DOHH2 (cell line): ENCODE data around the gene PLEKHS1.

Source experiments
- H3F3A ChIP-seq: fragments of 200-600 bp; sonication (generic), shearing (Covaris generic); 2 replicates; pipeline ENCODE4 v1.6.0; 2016; ENCODE audit warnings: antibody characterized with exemption, mild to moderate bottlenecking; ENCODE audit not compliant: control insufficient read depth, insufficient read depth
- H3K27ac ChIP-seq: fragments of 200-600 bp; sonication (generic); 2 replicates; pipeline ENCODE4 v1.5.1; 2014; ENCODE audit warnings: low read depth, mild to moderate bottlenecking, low read length, moderate library complexity
- H3K27me3 ChIP-seq: fragments of 200-600 bp; sonication (generic); 2 replicates; pipeline ENCODE4 v1.6.1; 2014; ENCODE audit warnings: mild to moderate bottlenecking, low read length, mixed read lengths; ENCODE audit not compliant: control insufficient read depth
- H3K36me3 ChIP-seq: fragments of 200-600 bp; sonication (generic); 2 replicates; pipeline ENCODE4 v1.6.1; 2014; ENCODE audit warnings: mild to moderate bottlenecking, low read length, moderate library complexity, mixed read lengths; ENCODE audit not compliant: control insufficient read depth
- H3K4me1 ChIP-seq: fragments of 200-600 bp; sonication (generic); 2 replicates; pipeline ENCODE4 v1.6.1; 2014; ENCODE audit warnings: mild to moderate bottlenecking, low read length, mixed read lengths; ENCODE audit not compliant: control insufficient read depth
- H3K4me2 ChIP-seq: fragments of 200-600 bp; sonication (generic); 2 replicates; pipeline ENCODE4 v1.6.0; 2014; ENCODE audit warnings: mild to moderate bottlenecking, low read length, moderate library complexity
- H3K4me3 ChIP-seq: fragments of 200-600 bp; sonication (generic); 2 replicates; pipeline ENCODE4 v1.5.1; 2014; ENCODE audit warnings: mild to moderate bottlenecking, low read length, mixed read lengths
- H3K79me2 ChIP-seq: fragments of 200-600 bp; sonication (generic); 2 replicates; pipeline ENCODE4 v1.6.1; 2014; ENCODE audit warnings: mild to moderate bottlenecking, low read length, mixed read lengths; ENCODE audit not compliant: control insufficient read depth
- H3K9me2 ChIP-seq: fragments of 200-600 bp; sonication (generic); replicated peaks from 2 replicates; pipeline ENCODE4 v1.6.1; 2014; ENCODE audit warnings: mild to moderate bottlenecking, low read length, mixed read lengths; ENCODE audit not compliant: control insufficient read depth
- H3K9me3 ChIP-seq: fragments of 200-600 bp; sonication (generic); 2 replicates; pipeline ENCODE4 v1.6.1; 2014; ENCODE audit warnings: antibody characterized with exemption, low read length, mixed read lengths; ENCODE audit not compliant: control insufficient read depth, insufficient read depth
- H4K20me1 ChIP-seq: fragments of 200-600 bp; sonication (generic); 2 replicates; pipeline ENCODE4 v1.6.0; 2014; ENCODE audit warnings: low read depth, mild to moderate bottlenecking, antibody characterized with exemption, low read length, moderate library complexity; ENCODE audit not compliant: control insufficient read depth, insufficient read depth
- CTCF ChIP-seq: fragments of 200-600 bp; sonication (generic); IDR thresholded peaks from one replicate; pipeline ENCODE4 v1.5.1; 2014; ENCODE audit warnings: antibody characterized with exemption, mild to moderate bottlenecking, low read depth, low read length; ENCODE audit not compliant: poor library complexity, severe bottlenecking
- EZH2phosphoT487 ChIP-seq: fragments of 200-600 bp; sonication (generic); IDR thresholded peaks from 2 replicates; pipeline ENCODE4 v1.6.1; 2017; ENCODE audit warnings: borderline replicate concordance, mild to moderate bottlenecking, antibody characterized with exemption, low read length, moderate library complexity, mixed read lengths

The PLEKHS1 gene

DNA sequence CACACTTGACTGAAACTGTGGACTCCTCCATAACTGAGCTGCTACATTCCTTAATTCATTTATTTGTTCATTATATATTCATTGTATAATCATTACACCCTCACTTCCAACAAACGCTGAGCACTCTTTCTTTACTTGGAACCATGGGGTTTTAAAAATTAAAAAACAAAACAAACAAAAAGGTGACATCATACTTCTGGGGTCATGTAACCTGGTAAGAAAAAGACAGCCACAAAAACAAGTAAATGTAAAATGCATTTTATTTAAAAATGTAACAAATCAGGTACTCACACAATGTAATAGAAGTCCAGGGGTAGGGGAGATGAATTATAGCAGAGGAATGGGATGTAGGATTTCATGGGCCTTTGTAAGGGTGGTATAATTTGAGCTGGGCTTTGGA lies 25.1 kb downstream of the PLEKHS1 start:
- no peaks in the 10 kb centered on the region for H3K4me1 ChIP-seq
- no peaks in the 10 kb centered on the region for H4K20me1 ChIP-seq
- H3K27ac ChIP-seq, result no peak overlapping the region
- no peaks in the 10 kb centered on the region for H3F3A ChIP-seq
- peaks cover 3% of the 10 kb centered on the region; the same call in 1 of the 2 replicates for H3K27me3 ChIP-seq
- no peaks in the 10 kb centered on the region for H3K9me3 ChIP-seq
- H3K4me2 ChIP-seq, result no peak overlapping the region
- H3K36me3 ChIP-seq, result no peaks in the 10 kb centered on the region
- H3K9me2 ChIP-seq, result no peaks in the 10 kb centered on the region
- no peak for TF ChIP-seq CTCF
- TF ChIP-seq EZH2phosphoT487, result no peak
- H3K79me2 ChIP-seq, result no peaks in the 10 kb centered on the region
- H3K4me3 ChIP-seq, result no peak overlapping the region

DNA sequence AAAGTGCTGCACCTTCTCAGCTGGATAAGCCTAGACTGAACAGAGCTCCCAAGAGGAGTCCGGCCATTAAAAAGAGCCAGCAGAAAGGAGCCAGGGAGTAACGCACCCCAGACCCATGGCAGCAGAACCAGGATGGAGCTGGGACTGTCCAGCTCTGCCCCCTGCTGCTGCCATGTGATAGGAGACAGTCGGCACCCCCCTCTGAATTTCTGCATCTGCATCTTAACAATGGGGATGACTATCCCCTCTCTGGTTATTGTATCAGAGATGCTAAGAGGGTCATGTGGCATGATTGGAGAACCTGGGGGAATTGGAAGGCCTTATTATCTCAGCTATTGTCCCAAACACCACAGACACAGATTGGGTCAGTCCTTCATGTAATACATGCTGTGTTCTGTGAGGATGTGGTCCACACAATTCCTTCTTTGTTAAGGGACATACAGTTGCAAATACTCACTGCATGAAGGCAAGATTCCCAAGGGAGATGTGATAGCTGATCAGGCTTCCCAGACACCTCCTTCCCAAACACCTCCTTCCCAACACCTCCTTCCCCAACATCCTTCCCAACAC lies 29.3 kb downstream of the PLEKHS1 start:
- no peaks in the 10 kb centered on the region for H3K27me3 ChIP-seq
- no peaks in the 10 kb centered on the region for H4K20me1 ChIP-seq
- no peaks in the 10 kb centered on the region for H3K9me3 ChIP-seq
- H3K9me2 ChIP-seq, result no peaks in the 10 kb centered on the region
- H3F3A ChIP-seq, result no peaks in the 10 kb centered on the region
- no peaks in the 10 kb centered on the region for H3K36me3 ChIP-seq
- no peak overlapping the region for H3K4me3 ChIP-seq
- H3K27ac ChIP-seq, result no peak overlapping the region
- H3K4me1 ChIP-seq, result no peaks in the 10 kb centered on the region
- TF ChIP-seq CTCF (no peak), EZH2phosphoT487 (no peak)
- no peak overlapping the region for H3K4me2 ChIP-seq
- no peaks in the 10 kb centered on the region for H3K79me2 ChIP-seq

GRCh38 chr10:113782367-113782766 lies 30.9 kb downstream of the PLEKHS1 start:
- no peaks in the 10 kb centered on the region for H3K79me2 ChIP-seq
- no peaks in the 10 kb centered on the region for H3F3A ChIP-seq
- no peaks in the 10 kb centered on the region for H3K9me3 ChIP-seq
- H4K20me1 ChIP-seq, result no peaks in the 10 kb centered on the region
- no peaks in the 10 kb centered on the region for H3K9me2 ChIP-seq
- H3K27me3 ChIP-seq, result no peaks in the 10 kb centered on the region
- no peak overlapping the region for H3K4me3 ChIP-seq
- no peaks in the 10 kb centered on the region for H3K36me3 ChIP-seq
- TF ChIP-seq EZH2phosphoT487 (no peak), CTCF (no peak)
- no peaks in the 10 kb centered on the region for H3K4me1 ChIP-seq
- no peak overlapping the region for H3K27ac ChIP-seq
- H3K4me2 ChIP-seq, result no peak overlapping the region
